Ovary (tissue), 9 donors: ENCODE results near the gene STAP2. TPM values are rescaled to one million over a fixed set of nuclear protein-coding genes. Genes with fewer than 3 reads are reported as not detected.
"Not testable (repeated sequence)": the region's sequence is repeated elsewhere in the genome, so short reads cannot be mapped to it uniquely, and the experiment has no call there.

Experiments
- DNase-seq, 5 donors: peaks; one replicate each; pipeline ENCODE4 v3.0.0-alpha.2; 2019 to 2020
- H3K27ac ChIP-seq, 2 donors: fragments of 200-600 bp; one replicate each; pipeline versions ENCODE4 v1.5.1 to v1.8.0; 2019 to 2022
- H3K27me3 ChIP-seq: fragments of 200-600 bp; one replicate; pipeline ENCODE4 v1.8.0; 2022
- H3K36me3 ChIP-seq: fragments of 200-600 bp; sonication (generic); one replicate; pipeline ENCODE4 v1.5.1; 2019
- H3K4me1 ChIP-seq: one replicate; pipeline ENCODE4 v1.8.1; 2013; ENCODE audit warnings: mild to moderate bottlenecking, moderate library complexity; ENCODE audit not compliant: insufficient read depth
- H3K4me3 ChIP-seq: fragments of 200-600 bp; sonication (generic); one replicate; pipeline ENCODE4 v1.5.1; 2017
- H3K9me3 ChIP-seq, 2 donors: fragments of 200-600 bp in 1 of 2; sonication (generic) in 1 of 2; one replicate each; pipeline versions ENCODE4 v1.5.1 to v1.8.1; 2013 to 2019; ENCODE audit warnings: mild to moderate bottlenecking in 1 of 2, moderate library complexity in 1 of 2
- CTCF ChIP-seq, 3 donors: fragments of 450-650 bp in 2 of 3; fragments of 200-600 bp in 1 of 3; IDR thresholded peaks; one replicate each; pipeline versions ENCODE4 v1.5.1 to v1.8.0; 2016 to 2022; ENCODE audit warnings: antibody characterized with exemption in 3 of 3, mild to moderate bottlenecking in 1 of 3
- EP300 ChIP-seq: sonication (generic); formaldehyde crosslinking; IDR thresholded peaks from one replicate; pipeline ENCODE4 v1.6.1; 2017; ENCODE audit warnings: antibody characterized with exemption
- POLR2A ChIP-seq: fragments of 450-650 bp; IDR thresholded peaks from one replicate; pipeline ENCODE4 v1.6.1; 2017; ENCODE audit warnings: antibody characterized with exemption, mild to moderate bottlenecking, moderate library complexity
- WGBS, 3 donors: extraction: QIAGEN DNeasy Blood & Tissue Kit in 1 of 3; methylation state at CpG; one replicate each; pipeline versions ENCODE4 v1.1.5 to v1.1.7; 2013 to 2017; 5-methylcytosine and 5-hydroxymethylcytosine counted together
- intact Hi-C, 4 donors: fragments of 100-400 bp; cut with DNase I; formaldehyde crosslinking; loops; one replicate each; pipeline versions ENCODE4 v1.11.0 to v1.15.1; 2022 to 2023
- polyA plus RNA-seq, 2 donors: library from polyadenylated mRNA; stranded (reverse); fragments of 200-250 nt in 1 of 2; fragments of 350-450 nt in 1 of 2; fragmentation: Illumina TruSeq in 1 of 2; extraction: RNeasy Lipid Tissue Mini Kit (QIAGEN cat#74804) in 1 of 2; gene quantifications; one replicate each; pipeline ENCODE4 v1.2.3, GENCODE V29; 2013 to 2014
- total RNA-seq, 7 donors: library from RNA; depleted of rRNA in 2 of 7; stranded (reverse); fragments of >200 nt in 2 of 7; fragmentation: NEBNext Ultra II Directional in 3 of 7; extraction: Animal tissue kit (Norgen Biotek cat#: 25700) in 3 of 7; gene quantifications; one replicate each; pipeline versions ENCODE4 v1.1.0 to v1.2.4, GENCODE V29; 2016 to 2023
- donor health status: DM: no; HTN: no; CAD: no; lungs with moderate emphysema.
- donor health status: DM: no; HTN: no; CAD: no.
- donor health status: Bipolar disorder and iron deficiency.
- donor health status: DM: yes; HTN: yes; CAD: no.
- donor health status: DM: no; HTN: no; CAD: no.
- donor health status: DM: yes; HTN: yes; CAD: no.

Gene STAP2
- total and polyA plus RNA-seq, 9 donors, result 9.7 to 32.5 (median 17.5) TPM

- no peaks in the 10 kb centered on the region for H3K36me3 ChIP-seq
- intact Hi-C loops, result loop anchor here in 1 of 4 donors (5.0 kb wide), 1 partner anchor 87 kb away; no protein-coding TSS in a partner anchor
- peaks cover 2% of the 10 kb centered on the region for H3K4me1 ChIP-seq
- WGBS, 3 donors, result 77 to 83% (median 78%) methylated on average over 11 to 12 of the region's 12 CpGs
- H3K27me3 ChIP-seq, result no peaks in the 10 kb centered on the region
- DNase-seq, result no peak
- no peak overlapping the region for H3K4me3 ChIP-seq
- H3K27ac ChIP-seq, result no peak overlapping the region
- H3K9me3 ChIP-seq, result no peaks in the 10 kb centered on the region
- TF ChIP-seq CTCF (IDR thresholded peaks at IDR 0.05) (no peak), POLR2A (no peak), EP300 (no peak)
Measured at GRCh38 chr19:4354282-4354681, 15.7 kb upstream of the STAP2 start.

- no peaks in the 10 kb centered on the region for H3K9me3 ChIP-seq
- peaks cover 2% of the 10 kb centered on the region for H3K4me1 ChIP-seq
- H3K4me3 ChIP-seq, result no peak overlapping the region
- no peaks in the 10 kb centered on the region for H3K36me3 ChIP-seq
- no peaks in the 10 kb centered on the region for H3K27me3 ChIP-seq
- H3K27ac ChIP-seq, result no peak overlapping the region
- DNase-seq, result peak in 3 of 5 donors; percentile 63 to 69 (median 65)
- intact Hi-C loops, result loop anchor here in 1 of 4 donors (5.0 kb wide), 1 partner anchor 85 kb away; no protein-coding TSS in a partner anchor
- WGBS, 3 donors, result 12 to 36% (median 19%) methylated on average over 9 of the region's 9 CpGs
- TF ChIP-seq POLR2A (no peak), CTCF (IDR thresholded peaks at IDR 0.05) (peak; percentile 51 to 81 (median 71))
Measured at GRCh38 chr19:4352701-4353121, 14.1 kb upstream of the STAP2 start.

GRCh38 chr19:4350726-4351125 lies 12.1 kb upstream of the STAP2 start:
- Histone ChIP-seq H3K9me3 (no peaks in the 10 kb centered on the region), H3K4me3 (no peak overlapping the region), H3K4me1 (peaks cover 2% of the 10 kb centered on the region), H3K27me3 (no peaks in the 10 kb centered on the region), H3K27ac (no peak overlapping the region), H3K36me3 (no peaks in the 10 kb centered on the region)
- no peak for DNase-seq
- intact Hi-C loops, result loop anchor here in 1 of 4 donors (5.0 kb wide), 1 partner anchor 83 kb away; no protein-coding TSS in a partner anchor
- TF ChIP-seq CTCF (IDR thresholded peaks at IDR 0.05) (no peak), POLR2A (no peak), EP300 (no peak)
- 92 to 95% (median 94%) methylated on average over 9 of the region's 9 CpGs for WGBS, 3 donors

GRCh38 chr19:4350111-4350510 lies 11.5 kb upstream of the STAP2 start:
- WGBS, 3 donors, result 77 to 91% (median 81%) methylated on average over 8 of the region's 8 CpGs
- H3K36me3 ChIP-seq, result no peaks in the 10 kb centered on the region

GRCh38 chr19:4349225-4349624 lies 10.6 kb upstream of the STAP2 start:
- not testable (repeated sequence) for H3K4me3 ChIP-seq, H3K36me3 ChIP-seq, H3K27me3 ChIP-seq, DNase-seq, H3K27ac ChIP-seq, H3K4me1 ChIP-seq, H3K9me3 ChIP-seq
- intact Hi-C loops, result loop anchor here in 1 of 4 donors (10.0 kb wide), 1 partner anchor 84 kb away; no protein-coding TSS in a partner anchor
- 87 to 95% (median 90%) methylated on average over 16 of the region's 16 CpGs for WGBS, 3 donors

More at GRCh38 chr19:4350111-4350510, 11.5 kb upstream of the STAP2 start:
- DNase-seq, result no peak
- Histone ChIP-seq H3K4me3 (no peak overlapping the region), H3K27ac (no peak overlapping the region), H3K4me1 (peaks cover 4% of the 10 kb centered on the region), H3K9me3 (no peaks in the 10 kb centered on the region), H3K27me3 (no peaks in the 10 kb centered on the region)
- intact Hi-C loops, result loop anchor here in 1 of 4 donors (5.0 kb wide), 1 partner anchor 83 kb away; no protein-coding TSS in a partner anchor
- TF ChIP-seq EP300 (no peak), CTCF (IDR thresholded peaks at IDR 0.05) (no peak), POLR2A (no peak)
